ENCODE results near the gene PHKG1.
"Not testable (repeated sequence)": the region's sequence is repeated elsewhere in the genome, so short reads cannot be mapped to it uniquely, and the experiment has no call there.

Gene PHKG1

GRCh38 chr7:56033671-56034432 lies 58.9 kb downstream of the PHKG1 start:
- H3K4me1 Mint-ChIP-seq = peaks cover 10% of the 10 kb centered on the region
- peaks cover 15% of the 10 kb centered on the region for H3K36me3 Mint-ChIP-seq (ENCODE audit: low read depth)
- ATAC-seq (peak; percentile 92), DNase-seq (peak; percentile 71)
- H3K27ac Mint-ChIP-seq = peak overlapping the region; percentile 82
- H3K27me3 Mint-ChIP-seq = no peaks in the 10 kb centered on the region
- H3K9me3 Mint-ChIP-seq = no peaks in the 10 kb centered on the region
- H3K4me3 Mint-ChIP-seq = peak overlapping the region; percentile 85

- DNase-seq, ATAC-seq, H3K27ac Mint-ChIP-seq, H3K9me3 Mint-ChIP-seq, H3K27me3 Mint-ChIP-seq: not testable (repeated sequence)
- Mint-ChIP-seq H3K4me1 (peaks cover 10% of the 10 kb centered on the region), H3K4me3 (peak overlapping the region; percentile 2), H3K36me3 (ENCODE audit: low read depth) (peaks cover 15% of the 10 kb centered on the region)
Observed at GRCh38 chr7:56032578-56032977, 60.2 kb downstream of the PHKG1 start.

GRCh38 chr7:56031556-56031955 lies 61.2 kb downstream of the PHKG1 start:
- H3K9me3 Mint-ChIP-seq, H3K4me3 Mint-ChIP-seq: not testable (repeated sequence)

GRCh38 chr7:56030340-56030739 lies 62.4 kb downstream of the PHKG1 start:
- no peak for ATAC-seq
- Mint-ChIP-seq H3K4me3 (no peak overlapping the region), H3K27ac (no peak overlapping the region), H3K36me3 (ENCODE audit: low read depth) (peaks cover 19% of the 10 kb centered on the region), H3K9me3 (no peaks in the 10 kb centered on the region), H3K27me3 (no peaks in the 10 kb centered on the region), H3K4me1 (peaks cover 10% of the 10 kb centered on the region)
- DNase-seq = no peak

More at GRCh38 chr7:56031556-56031955, 61.2 kb downstream of the PHKG1 start:
- not testable (repeated sequence) for H3K27me3 Mint-ChIP-seq, H3K27ac Mint-ChIP-seq, DNase-seq, ATAC-seq
- Mint-ChIP-seq H3K36me3 (ENCODE audit: low read depth) (peaks cover 17% of the 10 kb centered on the region), H3K4me1 (peaks cover 10% of the 10 kb centered on the region)

All from activated naive CD8-positive, alpha-beta T cell treated with anti-CD3 and anti-CD28 coated beads, Interleukin-2, amount 50 U/mL, for 24 hours (primary cell).